ENCODE results near the gene FLOT1. TPM values are rescaled to one million over a fixed set of nuclear protein-coding genes. Genes with fewer than 3 reads are reported as not detected.

FLOT1 gene
- total and polyA plus RNA-seq, 4 donors: 69.4 to 215 (median 157) TPM

DNA sequence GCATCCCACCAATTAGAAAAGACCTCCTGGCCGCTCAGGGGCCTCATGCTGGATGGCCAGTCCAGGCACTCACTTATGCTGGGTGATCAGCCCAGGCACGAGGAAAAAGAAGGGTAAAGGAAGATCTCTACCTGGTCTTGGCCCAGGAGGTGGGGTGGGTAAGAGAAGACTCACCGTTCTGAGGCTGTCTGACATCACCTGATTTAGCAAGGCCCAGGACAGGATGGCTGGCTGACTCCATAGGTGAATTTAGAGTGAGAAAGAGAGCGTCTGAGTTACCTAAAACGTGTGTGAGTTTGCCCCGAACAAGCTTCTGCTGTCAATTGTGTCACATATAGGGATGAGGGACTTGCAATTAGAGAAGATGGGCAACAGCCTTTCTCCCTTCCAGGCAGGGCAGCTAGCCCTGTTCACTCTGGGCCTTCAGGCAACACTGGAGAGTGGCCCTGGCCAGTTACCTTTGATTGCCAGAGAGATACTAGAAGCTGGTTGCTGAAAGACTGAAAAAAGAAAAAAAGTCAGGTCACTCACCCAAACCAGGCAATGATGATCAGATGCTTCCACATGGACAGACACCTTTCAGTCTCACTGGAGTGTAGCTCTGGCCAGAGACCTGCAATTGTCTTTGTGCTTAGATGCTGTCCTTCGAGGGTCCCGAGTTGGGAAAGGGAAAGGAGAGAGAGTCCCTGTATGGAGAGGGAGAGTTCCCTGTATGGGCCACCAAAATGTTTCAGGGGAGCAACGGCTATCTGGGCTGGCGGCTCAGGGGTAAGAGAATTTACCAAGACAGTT, 37.6 kb upstream of the FLOT1 start:
- no peak overlapping the region for H3K4me3 ChIP-seq (ENCODE audit: low read depth, low read length)
- H3K36me3 ChIP-seq (ENCODE audit: control insufficient read depth, insufficient read depth, low read length): no peaks in the 10 kb centered on the region
- WGBS (ENCODE audit: insufficient coverage): 95% methylated on average over 10 of the region's 10 CpGs
- no peak for DNase-seq (ENCODE audit: low read depth in 4 of 6, low spot score in 6 of 6)
- no peak overlapping the region for H3K27ac ChIP-seq (ENCODE audit: low read depth, low read length)
- H3K4me1 ChIP-seq (ENCODE audit: control insufficient read depth, insufficient read depth, low read length): peaks cover 29% of the 10 kb centered on the region
- H3K9me3 ChIP-seq (ENCODE audit: control insufficient read depth, insufficient read depth, low read length): no peaks in the 10 kb centered on the region
- no peaks in the 10 kb centered on the region for H3K27me3 ChIP-seq (ENCODE audit: control insufficient read depth, insufficient read depth, low read length)

DNA sequence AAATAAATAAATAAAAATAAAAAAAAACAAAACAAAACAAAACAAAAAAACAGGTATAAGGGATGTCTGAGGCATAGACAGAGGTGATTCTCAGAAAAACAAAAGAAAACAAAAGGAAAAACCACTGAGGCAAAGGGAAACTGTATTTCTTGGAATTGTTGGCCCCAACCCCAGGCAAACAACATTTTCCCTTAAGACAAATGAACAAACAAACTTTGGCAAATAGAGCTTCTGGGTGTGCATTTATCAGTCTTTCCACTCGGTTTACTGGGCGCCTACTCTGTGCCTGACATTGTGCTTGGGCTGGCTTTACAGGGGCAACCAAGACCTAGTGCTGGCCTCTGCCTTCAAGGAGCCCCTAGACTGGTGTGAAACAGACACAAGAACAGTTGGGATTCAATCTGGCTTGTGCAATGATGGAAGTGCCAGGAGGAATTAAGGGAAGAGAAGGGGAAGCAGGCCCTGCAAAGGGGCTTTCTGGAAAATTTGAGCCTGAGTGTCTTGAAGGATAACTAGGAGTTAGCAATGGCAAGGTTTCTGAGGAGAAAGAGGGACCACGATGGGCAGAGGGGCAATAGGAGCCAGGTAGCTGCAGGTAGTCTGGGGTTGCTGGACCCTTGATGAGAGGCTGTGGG, 35.6 kb upstream of the FLOT1 start:
- Histone ChIP-seq H3K27ac (ENCODE audit: low read depth, low read length) (no peak overlapping the region), H3K36me3 (ENCODE audit: control insufficient read depth, insufficient read depth, low read length) (no peaks in the 10 kb centered on the region), H3K27me3 (ENCODE audit: control insufficient read depth, insufficient read depth, low read length) (no peaks in the 10 kb centered on the region), H3K4me3 (ENCODE audit: low read depth, low read length) (no peak overlapping the region), H3K9me3 (ENCODE audit: control insufficient read depth, insufficient read depth, low read length) (no peaks in the 10 kb centered on the region), H3K4me1 (ENCODE audit: control insufficient read depth, insufficient read depth, low read length) (peaks cover 26% of the 10 kb centered on the region)
- WGBS (ENCODE audit: insufficient coverage): 86% methylated on average over 3 of the region's 3 CpGs
- DNase-seq (ENCODE audit: low read depth in 4 of 6, low spot score in 6 of 6): no peak

DNA sequence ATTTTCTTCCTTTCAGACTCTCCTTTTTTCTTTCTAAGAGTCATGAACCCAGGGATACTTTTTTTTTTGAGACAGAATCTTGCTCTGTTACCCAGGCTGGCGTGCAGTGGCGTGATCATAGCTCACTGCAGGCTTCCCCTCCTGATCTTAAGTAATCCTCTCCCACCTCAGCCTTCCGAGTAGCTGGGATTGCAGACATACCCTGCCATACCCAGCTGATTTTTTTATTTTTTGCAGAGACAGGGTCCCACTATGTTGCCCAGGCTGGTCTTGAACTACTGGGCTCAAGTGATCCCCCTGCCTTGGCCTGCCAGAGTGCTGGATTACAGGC, 34.6 kb upstream of the FLOT1 start:
- no peak overlapping the region for H3K27ac ChIP-seq (ENCODE audit: low read depth, low read length)

DNA sequence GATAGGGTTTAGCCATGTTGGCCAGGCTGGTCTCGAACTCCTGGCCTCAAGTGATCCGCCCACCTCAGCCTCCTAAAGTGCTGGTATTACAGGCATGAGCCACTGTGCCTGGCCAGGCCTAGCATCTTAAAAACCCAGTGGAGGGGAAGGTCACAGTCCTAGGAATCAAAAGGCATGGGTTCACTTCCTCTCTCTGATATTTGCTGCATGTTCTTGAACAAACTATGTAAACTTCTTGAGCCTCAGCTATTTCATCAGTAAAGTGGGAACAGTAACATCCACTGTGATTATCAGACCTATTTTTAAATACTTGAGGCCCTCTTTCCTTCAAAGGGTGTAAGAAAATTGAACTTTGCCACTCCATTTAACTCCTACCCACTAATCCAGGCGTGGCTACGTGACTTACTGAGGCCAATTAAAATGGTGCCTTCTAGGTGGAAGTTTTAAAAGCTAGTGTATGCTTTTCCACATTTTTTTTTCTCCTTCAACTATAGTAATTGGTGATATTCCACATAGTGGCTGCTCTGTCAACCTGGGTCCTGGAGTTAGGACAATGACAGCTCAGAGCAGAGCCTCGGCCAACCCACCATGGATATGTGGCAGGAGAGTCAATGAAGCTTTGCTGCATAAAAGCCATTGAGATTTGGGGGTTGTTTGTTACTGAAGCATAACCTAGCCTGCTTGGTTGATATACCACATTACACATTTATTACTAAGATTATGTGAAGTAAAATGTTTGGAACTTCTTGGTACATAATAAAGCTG, 34.1 kb upstream of the FLOT1 start:
- DNase-seq (ENCODE audit: low read depth in 4 of 6, low spot score in 6 of 6): no peak
- WGBS (ENCODE audit: insufficient coverage): 88% methylated on average over 2 of the region's 5 CpGs
- H3K4me1 ChIP-seq (ENCODE audit: control insufficient read depth, insufficient read depth, low read length): peaks cover 17% of the 10 kb centered on the region
- no peaks in the 10 kb centered on the region for H3K9me3 ChIP-seq (ENCODE audit: control insufficient read depth, insufficient read depth, low read length)
- no peak overlapping the region for H3K27ac ChIP-seq (ENCODE audit: low read depth, low read length)
- no peak overlapping the region for H3K4me3 ChIP-seq (ENCODE audit: low read depth, low read length)
- no peaks in the 10 kb centered on the region for H3K27me3 ChIP-seq (ENCODE audit: control insufficient read depth, insufficient read depth, low read length)
- H3K36me3 ChIP-seq (ENCODE audit: control insufficient read depth, insufficient read depth, low read length): no peaks in the 10 kb centered on the region

More for the DNA sequence above, 34.6 kb upstream of the FLOT1 start:
- no peak overlapping the region for H3K4me3 ChIP-seq (ENCODE audit: low read depth, low read length)
- peaks cover 23% of the 10 kb centered on the region for H3K4me1 ChIP-seq (ENCODE audit: control insufficient read depth, insufficient read depth, low read length)
- DNase-seq (ENCODE audit: low read depth in 4 of 6, low spot score in 6 of 6): no peak
- H3K27me3 ChIP-seq (ENCODE audit: control insufficient read depth, insufficient read depth, low read length): no peaks in the 10 kb centered on the region
- H3K9me3 ChIP-seq (ENCODE audit: control insufficient read depth, insufficient read depth, low read length): no peaks in the 10 kb centered on the region
- no peaks in the 10 kb centered on the region for H3K36me3 ChIP-seq (ENCODE audit: control insufficient read depth, insufficient read depth, low read length)
- 95% methylated on average over 3 of the region's 3 CpGs for WGBS (ENCODE audit: insufficient coverage)

DNA sequence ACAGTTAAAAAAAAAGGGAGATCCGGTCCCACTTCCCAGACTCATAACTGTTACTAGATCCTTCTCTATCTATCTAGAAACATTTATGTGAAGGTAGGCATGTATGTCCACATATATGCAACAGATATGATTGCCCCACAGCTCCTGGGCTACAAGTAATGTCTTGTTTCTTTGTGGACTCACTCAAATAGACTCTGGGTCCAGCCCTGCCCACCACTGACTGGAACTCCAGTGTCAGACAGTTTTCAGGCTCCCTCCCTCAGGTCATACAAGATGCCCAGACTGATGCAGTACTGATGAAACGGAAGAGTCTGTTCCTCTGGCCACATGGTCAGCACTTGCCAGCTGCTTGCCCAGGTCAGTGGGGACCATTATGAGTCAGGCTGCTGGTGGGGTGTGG, 32.6 kb upstream of the FLOT1 start:
- Histone ChIP-seq H3K27ac (ENCODE audit: low read depth, low read length) (no peak overlapping the region), H3K4me1 (ENCODE audit: control insufficient read depth, insufficient read depth, low read length) (peaks cover 10% of the 10 kb centered on the region), H3K4me3 (ENCODE audit: low read depth, low read length) (no peak overlapping the region), H3K27me3 (ENCODE audit: control insufficient read depth, insufficient read depth, low read length) (no peaks in the 10 kb centered on the region), H3K36me3 (ENCODE audit: control insufficient read depth, insufficient read depth, low read length) (no peaks in the 10 kb centered on the region), H3K9me3 (ENCODE audit: control insufficient read depth, insufficient read depth, low read length) (no peaks in the 10 kb centered on the region)
- no peak for DNase-seq (ENCODE audit: low read depth in 4 of 6, low spot score in 6 of 6)
- 86% methylated on average over 1 of the region's 2 CpGs for WGBS (ENCODE audit: insufficient coverage)

DNA sequence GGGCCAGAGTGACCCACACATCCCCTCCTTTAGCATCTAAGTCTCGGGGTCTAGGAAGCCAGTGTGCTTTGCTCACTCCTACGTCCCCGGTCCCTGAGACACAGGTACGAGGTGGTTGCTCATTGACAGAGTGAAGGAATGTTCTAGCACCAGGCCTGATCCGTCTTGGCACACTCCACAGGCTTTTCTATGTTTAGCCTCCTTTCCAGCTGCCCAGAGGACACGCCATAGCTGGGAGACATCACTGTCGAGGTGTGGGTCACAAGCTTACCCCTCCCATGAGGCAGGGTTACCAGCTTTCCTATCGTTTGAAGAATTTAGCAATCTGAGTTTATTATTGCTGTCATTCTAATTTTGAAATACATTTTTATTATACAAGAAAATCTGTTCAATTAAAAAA, 32.2 kb upstream of the FLOT1 start:
- H3K36me3 ChIP-seq (ENCODE audit: control insufficient read depth, insufficient read depth, low read length): no peaks in the 10 kb centered on the region
- no peak overlapping the region for H3K4me3 ChIP-seq (ENCODE audit: low read depth, low read length)
- no peak overlapping the region for H3K27ac ChIP-seq (ENCODE audit: low read depth, low read length)
- H3K4me1 ChIP-seq (ENCODE audit: control insufficient read depth, insufficient read depth, low read length): peaks cover 9% of the 10 kb centered on the region
- WGBS (ENCODE audit: insufficient coverage): 85% methylated on average over 6 of the region's 8 CpGs
- H3K9me3 ChIP-seq (ENCODE audit: control insufficient read depth, insufficient read depth, low read length): no peaks in the 10 kb centered on the region
- no peak for DNase-seq (ENCODE audit: low read depth in 4 of 6, low spot score in 6 of 6)
- no peaks in the 10 kb centered on the region for H3K27me3 ChIP-seq (ENCODE audit: control insufficient read depth, insufficient read depth, low read length)

DNA sequence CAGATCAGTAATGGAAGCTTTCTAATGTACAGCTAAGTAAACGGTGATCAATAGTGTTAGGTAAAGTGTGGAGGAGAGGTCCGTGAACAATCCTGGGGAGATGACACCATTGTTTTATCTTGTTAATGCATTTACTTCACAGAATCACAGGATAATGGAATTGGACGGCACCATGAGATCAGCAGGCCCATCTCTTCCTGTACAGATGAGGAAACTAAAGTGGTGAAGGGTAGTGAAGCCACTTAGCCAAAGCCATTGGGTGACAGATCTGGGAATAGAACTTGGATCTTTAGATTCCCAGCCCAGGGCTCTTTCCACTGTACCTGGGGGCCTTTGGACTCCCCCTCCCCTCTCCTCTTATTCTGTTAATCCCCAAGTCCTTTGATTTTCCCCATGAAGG, 28.1 kb upstream of the FLOT1 start:
- H3K4me1 ChIP-seq (ENCODE audit: control insufficient read depth, insufficient read depth, low read length): peaks cover 10% of the 10 kb centered on the region
- H3K27ac ChIP-seq (ENCODE audit: low read depth, low read length): no peak overlapping the region
- WGBS (ENCODE audit: insufficient coverage): no CpG with 5 or more reads among the region's 3 CpGs
- H3K36me3 ChIP-seq (ENCODE audit: control insufficient read depth, insufficient read depth, low read length): no peaks in the 10 kb centered on the region
- DNase-seq (ENCODE audit: low read depth in 4 of 6, low spot score in 6 of 6): no peak
- H3K4me3 ChIP-seq (ENCODE audit: low read depth, low read length): no peak overlapping the region
- H3K27me3 ChIP-seq (ENCODE audit: control insufficient read depth, insufficient read depth, low read length): no peaks in the 10 kb centered on the region
- H3K9me3 ChIP-seq (ENCODE audit: control insufficient read depth, insufficient read depth, low read length): no peaks in the 10 kb centered on the region

DNA sequence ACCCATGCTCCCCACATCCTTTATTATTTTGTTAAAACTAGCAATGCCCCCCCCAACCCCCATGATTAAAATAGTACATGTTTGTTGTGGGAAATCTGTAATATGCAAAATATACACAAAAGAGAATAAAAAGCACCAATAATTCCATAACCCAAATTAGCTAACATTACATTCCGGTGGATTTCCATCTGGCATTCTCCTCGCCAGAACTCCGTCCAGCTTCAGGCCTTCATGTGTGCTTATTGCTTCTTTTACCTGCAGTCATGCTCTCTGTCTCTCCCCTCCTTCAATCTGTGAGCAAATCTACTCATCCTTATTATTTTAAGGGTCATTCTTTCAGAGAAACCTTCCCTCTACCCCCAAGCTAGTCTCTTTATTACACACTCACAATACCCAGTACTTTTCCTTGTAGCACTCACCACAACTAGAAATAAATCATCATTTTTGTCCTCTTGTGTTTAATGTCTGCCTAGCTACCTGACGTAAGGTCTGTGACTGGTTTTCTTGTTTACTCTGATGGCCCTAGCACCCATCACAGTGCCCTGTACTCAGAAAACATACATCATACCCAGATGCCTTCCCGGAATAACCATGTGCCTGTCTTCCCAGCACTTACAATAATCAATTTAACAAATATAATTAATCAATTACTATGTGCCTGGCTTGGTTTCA, 27.5 kb upstream of the FLOT1 start:
- peak overlapping the region; percentile 33 for H3K27ac ChIP-seq (ENCODE audit: low read depth, low read length)
- 87% methylated on average over 4 of the region's 5 CpGs for WGBS (ENCODE audit: insufficient coverage)
- H3K36me3 ChIP-seq (ENCODE audit: control insufficient read depth, insufficient read depth, low read length): no peaks in the 10 kb centered on the region
- no peak overlapping the region for H3K4me3 ChIP-seq (ENCODE audit: low read depth, low read length)
- no peaks in the 10 kb centered on the region for H3K9me3 ChIP-seq (ENCODE audit: control insufficient read depth, insufficient read depth, low read length)
- no peaks in the 10 kb centered on the region for H3K27me3 ChIP-seq (ENCODE audit: control insufficient read depth, insufficient read depth, low read length)
- H3K4me1 ChIP-seq (ENCODE audit: control insufficient read depth, insufficient read depth, low read length): peaks cover 10% of the 10 kb centered on the region
- DNase-seq (ENCODE audit: low read depth in 4 of 6, low spot score in 6 of 6): no peak

DNA sequence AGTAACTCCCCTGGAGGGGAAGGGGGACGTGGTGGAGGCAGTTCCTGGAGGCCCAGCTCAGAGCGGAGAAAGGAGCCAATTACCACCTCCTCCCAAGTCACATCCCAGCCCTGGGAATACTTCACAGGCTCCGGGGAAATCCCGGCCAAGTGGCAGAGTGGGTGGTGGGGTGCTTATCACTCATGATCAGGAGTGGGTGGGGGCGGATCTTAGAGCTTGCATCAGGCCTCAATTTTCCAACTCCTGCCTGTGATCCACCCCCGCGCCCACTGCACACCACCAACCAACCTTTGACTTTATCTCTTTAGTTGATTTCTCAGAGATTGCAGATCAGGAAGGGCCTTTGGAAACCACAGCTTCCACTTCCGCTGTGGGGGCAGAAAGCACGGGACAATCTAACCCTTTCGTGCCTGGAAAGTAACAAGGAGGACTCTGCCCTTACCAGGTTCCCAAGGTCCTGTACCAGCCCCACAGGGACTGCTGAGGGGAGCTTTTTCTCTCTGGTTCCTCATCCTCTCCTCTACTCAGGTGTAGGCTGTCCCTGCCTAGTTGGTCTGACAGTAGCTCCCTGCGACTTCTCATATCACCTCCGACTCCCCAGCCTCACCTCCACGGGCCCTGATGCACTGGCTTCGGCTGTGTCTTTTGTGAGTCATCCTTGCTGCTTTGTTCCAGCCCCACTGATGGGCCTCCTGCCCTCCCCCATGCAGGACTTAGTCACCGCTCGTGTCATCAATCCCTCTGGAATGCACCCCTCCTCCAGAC, 26.8 kb upstream of the FLOT1 start:
- Histone ChIP-seq H3K4me3 (ENCODE audit: low read depth, low read length) (no peak overlapping the region), H3K4me1 (ENCODE audit: control insufficient read depth, insufficient read depth, low read length) (peaks cover 10% of the 10 kb centered on the region)
- WGBS (ENCODE audit: insufficient coverage): 53% methylated on average over 9 of the region's 16 CpGs

More for the DNA sequence above, 26.8 kb upstream of the FLOT1 start:
- Histone ChIP-seq H3K27me3 (ENCODE audit: control insufficient read depth, insufficient read depth, low read length) (no peaks in the 10 kb centered on the region), H3K36me3 (ENCODE audit: control insufficient read depth, insufficient read depth, low read length) (no peaks in the 10 kb centered on the region), H3K9me3 (ENCODE audit: control insufficient read depth, insufficient read depth, low read length) (no peaks in the 10 kb centered on the region), H3K27ac (ENCODE audit: low read depth, low read length) (peak overlapping the region; percentile 33)
- no peak for DNase-seq (ENCODE audit: low read depth in 4 of 6, low spot score in 6 of 6)

Measured in spinal cord (tissue), 10 donors.